HG03460 (cell line): ENCODE measurements around the gene G2E3.
"Not testable (repeated sequence)": the region's sequence is repeated elsewhere in the genome, so short reads cannot be mapped to it uniquely, and the experiment has no call there.

Experiments
- ATAC-seq: cut with Tn5 transposase; IDR thresholded peaks from one replicate; pipeline ENCODE4 v1.9.1; 2021; ENCODE audit not compliant: unreplicated experiment

G2E3 gene

GRCh38 chr14:30600922-30601918, 42.3 kb downstream of the G2E3 start:
- no peak for ATAC-seq

GRCh38 chr14:30603402-30603801, 44.4 kb downstream of the G2E3 start:
- ATAC-seq = no peak

GRCh38 chr14:30604696-30605095, 45.7 kb downstream of the G2E3 start:
- ATAC-seq = not testable (repeated sequence)

GRCh38 chr14:30607156-30607780, 48.3 kb downstream of the G2E3 start:
- ATAC-seq = no peak

GRCh38 chr14:30608533-30609006, 49.6 kb downstream of the G2E3 start:
- no peak for ATAC-seq

GRCh38 chr14:30610787-30611343, 51.9 kb downstream of the G2E3 start:
- no peak for ATAC-seq

- ATAC-seq = no peak
Observed at GRCh38 chr14:30614155-30614554, 55.2 kb downstream of the G2E3 start.

GRCh38 chr14:30620178-30620577, 61.2 kb downstream of the G2E3 start:
- ATAC-seq = peak; percentile 37

- peak; percentile 11 for ATAC-seq
Observed at GRCh38 chr14:30621354-30621939, 62.5 kb downstream of the G2E3 start.

- peak; percentile 89 for ATAC-seq
Observed at GRCh38 chr14:30621940-30622830, 63.2 kb downstream of the G2E3 start, which contains the start of gene SCFD1. TSS of gene SCFD1 (plus strand) at chr14:30622319. CDS start at chr14:30622339, 20 bp downstream.

GRCh38 chr14:30623412-30624131, 64.6 kb downstream of the G2E3 start:
- ATAC-seq = no peak

GRCh38 chr14:30624132-30624423, 65.1 kb downstream of the G2E3 start:
- ATAC-seq = no peak

GRCh38 chr14:30625533-30625932, 66.6 kb downstream of the G2E3 start:
- no peak for ATAC-seq

GRCh38 chr14:30629432-30629831, 70.5 kb downstream of the G2E3 start:
- not testable (repeated sequence) for ATAC-seq

GRCh38 chr14:30630248-30630647, 71.3 kb downstream of the G2E3 start:
- no peak for ATAC-seq

GRCh38 chr14:30632730-30633129, 73.8 kb downstream of the G2E3 start:
- ATAC-seq = no peak

- no peak for ATAC-seq
Observed at GRCh38 chr14:30638926-30639325, 80.0 kb downstream of the G2E3 start.

- no peak for ATAC-seq
Observed at GRCh38 chr14:30641207-30641606, 82.2 kb downstream of the G2E3 start.

GRCh38 chr14:30644462-30644861, 85.5 kb downstream of the G2E3 start:
- ATAC-seq = not testable (repeated sequence)

- no peak for ATAC-seq
Observed at GRCh38 chr14:30645600-30645999, 86.6 kb downstream of the G2E3 start.
